Measurements from ENCODE around the gene OPA3.
A peak's percentile ranks its signal among the peaks of the same experiment; 100 is the strongest.

OPA3 gene

GRCh38 chr19:45512881-45513483, 71.6 kb downstream of the OPA3 start:
- H3K27ac ChIP-seq, result no peak overlapping the region
- TF ChIP-seq ZFX (IDR thresholded peaks at IDR 0.05; ENCODE audit: borderline replicate concordance) (no peak), CTCF (IDR thresholded peaks at IDR 0.05) (no peak)

DNA sequence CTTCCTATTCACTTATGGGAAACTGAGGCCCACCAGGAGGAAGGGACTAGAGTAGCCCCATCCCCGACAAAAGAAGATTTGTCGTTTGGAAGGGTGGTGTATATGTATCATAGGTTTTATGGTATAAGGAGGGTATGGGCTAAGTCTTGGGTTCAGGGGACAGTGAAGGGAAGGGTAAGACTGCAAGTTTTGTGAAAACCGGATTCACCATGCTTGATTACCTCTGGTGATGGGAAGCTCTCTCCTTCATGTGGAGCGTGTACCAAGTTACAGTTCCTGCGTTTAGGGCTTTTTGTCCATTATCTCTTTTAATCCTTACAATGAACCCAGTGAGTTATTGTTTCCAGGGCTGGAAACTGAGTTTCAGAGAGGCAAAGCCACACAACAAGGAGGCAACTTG, 73.5 kb downstream of the OPA3 start:
- no peak overlapping the region for H3K27ac ChIP-seq
- no peak for TF ChIP-seq ZFX (IDR thresholded peaks at IDR 0.05; ENCODE audit: borderline replicate concordance)
- no peak for TF ChIP-seq CTCF (IDR thresholded peaks at IDR 0.05)

- peak overlapping the region; percentile 82 for H3K27ac ChIP-seq
These were observed 74.2 kb downstream of the OPA3 start for GRCh38 chr19:45510352-45510751.

DNA sequence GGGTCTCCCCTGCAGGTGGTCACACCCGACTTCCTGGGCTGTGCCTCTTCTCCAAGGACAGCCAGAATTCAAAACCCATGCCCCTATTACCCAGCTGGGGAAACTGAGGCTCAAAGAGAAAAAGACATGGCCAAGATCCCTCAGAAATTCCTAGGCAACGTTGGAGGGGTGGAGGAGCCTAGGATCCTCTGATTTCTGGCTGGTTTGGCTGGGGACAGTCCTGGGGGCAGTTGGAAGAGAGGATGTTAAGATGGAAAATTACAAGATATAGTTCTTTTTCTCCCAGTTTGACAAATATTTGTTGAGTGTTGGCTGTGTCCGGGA, 74.9 kb downstream of the OPA3 start:
- peak overlapping the region; percentile 82 for H3K27ac ChIP-seq
- TF ChIP-seq CTCF (IDR thresholded peaks at IDR 0.05) (no peak), ZFX (IDR thresholded peaks at IDR 0.05; ENCODE audit: borderline replicate concordance) (no peak)

GRCh38 chr19:45508861-45509691, 75.5 kb downstream of the OPA3 start:
- TF ChIP-seq ZFX (IDR thresholded peaks at IDR 0.05; ENCODE audit: borderline replicate concordance) (no peak), CTCF (IDR thresholded peaks at IDR 0.05) (no peak)
- peak overlapping the region; percentile 82 for H3K27ac ChIP-seq

DNA sequence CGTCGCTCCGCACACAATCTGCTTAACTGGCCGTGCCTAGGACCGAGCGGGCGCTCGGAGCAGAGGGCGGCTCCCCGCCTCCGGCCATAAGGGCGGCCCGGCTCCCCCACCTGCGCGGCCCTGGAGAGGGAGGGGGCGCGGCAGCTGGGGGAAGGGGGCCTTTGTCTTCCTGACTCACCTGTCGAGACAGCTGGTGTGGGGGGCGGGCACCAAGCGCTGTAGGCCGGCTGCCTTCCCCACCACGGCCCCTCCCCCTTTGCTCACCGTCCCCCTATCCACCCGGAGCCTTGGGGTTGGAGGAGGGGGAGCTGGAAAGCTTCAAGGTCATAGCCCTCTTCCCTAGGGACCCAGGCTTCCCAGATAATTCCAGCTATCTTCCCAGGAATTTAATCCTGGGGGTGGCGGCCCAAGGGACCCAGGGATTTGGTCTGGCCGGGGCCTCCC, 76.2 kb downstream of the OPA3 start:
- H3K27ac ChIP-seq, result peak overlapping the region; percentile 82
- TF ChIP-seq ZFX (IDR thresholded peaks at IDR 0.05; ENCODE audit: borderline replicate concordance) (no peak), CTCF (IDR thresholded peaks at IDR 0.05) (no peak)

DNA sequence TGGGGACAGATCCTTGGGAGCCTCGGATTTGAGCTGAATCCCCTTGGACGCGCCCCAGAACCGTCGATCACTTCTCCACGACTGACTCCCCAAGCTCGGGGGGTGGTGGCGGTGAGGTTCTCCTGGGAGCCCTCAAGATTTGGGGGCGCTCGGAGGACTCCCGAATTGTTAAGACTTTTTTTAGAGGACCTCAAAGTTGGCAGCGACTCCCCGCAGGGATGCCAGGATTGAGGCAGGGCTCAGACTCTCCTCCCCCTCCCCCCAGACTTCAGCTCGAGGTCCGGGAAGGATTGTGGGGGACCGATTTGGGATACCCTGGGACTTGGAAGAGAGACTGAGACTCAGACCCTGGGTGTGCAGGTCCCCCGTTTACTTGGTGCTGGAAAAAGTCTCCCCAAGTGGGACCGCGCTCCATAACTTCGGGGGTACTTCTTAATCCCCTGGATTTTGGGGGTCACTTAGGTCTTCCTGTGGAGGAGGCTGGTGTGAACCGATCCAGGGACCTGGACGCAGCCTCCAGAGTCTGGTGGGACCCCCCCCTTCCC, 76.7 kb downstream of the OPA3 start:
- peak overlapping the region; percentile 82 for H3K27ac ChIP-seq
- TF ChIP-seq ZFX (IDR thresholded peaks at IDR 0.05; ENCODE audit: borderline replicate concordance), result no peak
- TF ChIP-seq CTCF (IDR thresholded peaks at IDR 0.05), result no peak

Measured in 22Rv1 (cell line).